ENCODE results near the gene MCC.

The MCC gene

GRCh38 chr5:113182658-113183344 is 305.5 kb downstream of the MCC start:
- no peaks in the 10 kb centered on the region for H3K27me3 ChIP-seq (ENCODE audit: insufficient read depth, low read depth, severe bottlenecking)
- TF ChIP-seq CTCF (IDR thresholded peaks at IDR 0.05; ENCODE audit: low read depth, low read length): no peak
- H3K36me3 ChIP-seq: peaks cover 67% of the 10 kb centered on the region
- peak overlapping the region; percentile 26 for H3K4me3 ChIP-seq (ENCODE audit: low read depth, low read length)
- DNase-seq: peak; percentile 92
- no peaks in the 10 kb centered on the region for H3K9me3 ChIP-seq (ENCODE audit: severe bottlenecking)
- H3K27ac ChIP-seq: peak overlapping the region; percentile 90

GRCh38 chr5:113181853-113182490 is 306.3 kb downstream of the MCC start:
- no peak for TF ChIP-seq CTCF (IDR thresholded peaks at IDR 0.05; ENCODE audit: low read depth, low read length)
- DNase-seq: no peak

GRCh38 chr5:113181409-113181808 is 306.8 kb downstream of the MCC start:
- no peak overlapping the region for H3K4me3 ChIP-seq (ENCODE audit: low read depth, low read length)
- H3K27ac ChIP-seq: peak overlapping the region; percentile 90
- H3K36me3 ChIP-seq: peaks cover 69% of the 10 kb centered on the region
- H3K27me3 ChIP-seq (ENCODE audit: insufficient read depth, low read depth, severe bottlenecking): no peaks in the 10 kb centered on the region
- TF ChIP-seq CTCF (IDR thresholded peaks at IDR 0.05; ENCODE audit: low read depth, low read length): no peak
- no peaks in the 10 kb centered on the region for H3K9me3 ChIP-seq (ENCODE audit: severe bottlenecking)
- no peak for DNase-seq

More at GRCh38 chr5:113181853-113182490, 306.3 kb downstream of the MCC start:
- peak overlapping the region; percentile 90 for H3K27ac ChIP-seq
- peaks cover 69% of the 10 kb centered on the region for H3K36me3 ChIP-seq
- H3K4me3 ChIP-seq (ENCODE audit: low read depth, low read length): no peak overlapping the region
- no peaks in the 10 kb centered on the region for H3K27me3 ChIP-seq (ENCODE audit: insufficient read depth, low read depth, severe bottlenecking)
- no peaks in the 10 kb centered on the region for H3K9me3 ChIP-seq (ENCODE audit: severe bottlenecking)

DNA sequence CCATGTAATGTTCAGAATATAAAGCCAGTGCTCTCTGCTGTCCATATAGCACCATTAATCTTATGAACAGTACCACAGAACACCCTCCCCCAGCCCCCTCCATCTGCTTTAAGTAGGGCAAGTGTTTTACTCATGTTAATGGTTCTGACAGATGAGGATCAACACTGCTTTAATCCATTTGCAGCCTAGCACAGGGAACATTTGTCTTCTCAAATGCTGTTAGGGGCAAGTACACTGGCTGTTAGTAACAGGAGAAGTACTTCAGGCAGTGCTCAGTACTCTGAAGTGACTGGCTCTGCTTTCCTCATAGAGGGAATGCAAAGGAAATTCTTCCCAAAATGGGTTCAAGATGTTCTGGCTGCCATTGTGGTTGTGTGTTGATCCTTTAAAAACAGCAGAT is 309.1 kb downstream of the MCC start:
- no peaks in the 10 kb centered on the region for H3K27me3 ChIP-seq (ENCODE audit: insufficient read depth, low read depth, severe bottlenecking)
- TF ChIP-seq CTCF (IDR thresholded peaks at IDR 0.05; ENCODE audit: low read depth, low read length): no peak
- H3K4me3 ChIP-seq (ENCODE audit: low read depth, low read length): no peak overlapping the region

GRCh38 chr5:113178073-113178779 is 310.0 kb downstream of the MCC start:
- Histone ChIP-seq H3K4me3 (ENCODE audit: low read depth, low read length) (no peak overlapping the region), H3K36me3 (peaks cover 88% of the 10 kb centered on the region), H3K9me3 (ENCODE audit: severe bottlenecking) (no peaks in the 10 kb centered on the region), H3K27ac (peak overlapping the region; percentile 90), H3K27me3 (ENCODE audit: insufficient read depth, low read depth, severe bottlenecking) (no peaks in the 10 kb centered on the region)
- no peak for DNase-seq
- TF ChIP-seq CTCF (IDR thresholded peaks at IDR 0.05; ENCODE audit: low read depth, low read length): no peak

More for the DNA sequence above, 309.1 kb downstream of the MCC start:
- Histone ChIP-seq H3K27ac (peak overlapping the region; percentile 90), H3K36me3 (peaks cover 79% of the 10 kb centered on the region), H3K9me3 (ENCODE audit: severe bottlenecking) (no peaks in the 10 kb centered on the region)
- DNase-seq: peak; percentile 94
